Activated CD4-positive, alpha-beta memory T cell treated with anti-CD3 and anti-CD28 coated beads, Interleukin-2, amount 10 ng/mL, durations not matched to agents 7 days and 5 days (primary cell): ENCODE results near the gene RARS1. TPM values are rescaled to one million over a fixed set of nuclear protein-coding genes. Genes with fewer than 3 reads are reported as not detected.
A peak's percentile ranks its signal among the peaks of the same experiment; 100 is the strongest.
"Not testable (repeated sequence)": the region's sequence is repeated elsewhere in the genome, so short reads cannot be mapped to it uniquely, and the experiment has no call there.

ENCODE experiments used
- CTCF ChIA-PET: fragments of 350-600 bp; sonication (Branson Sonifier 250); formaldehyde crosslinking; loops from one replicate; lab custom pipeline; 2021; ENCODE audit warnings: antibody characterized with exemption, inconsistent platforms; lab: Charles Lee
- POLR2A ChIA-PET: fragments of 350-600 bp; sonication (Branson Sonifier 250); formaldehyde crosslinking; loops from one replicate; lab custom pipeline; 2021; ENCODE audit warnings: antibody characterized with exemption; lab: Charles Lee
- DNase-seq: peaks from one replicate; pipeline ENCODE4 v3.0.0-alpha.2; 2020
- H3K27ac Mint-ChIP-seq: one replicate; pipeline ENCODE4 v1.8.0; 2021; ENCODE audit warnings: mild to moderate bottlenecking, mixed read lengths
- H3K27me3 Mint-ChIP-seq: one replicate; pipeline ENCODE4 v1.8.0; 2021; ENCODE audit warnings: mixed read lengths
- H3K36me3 Mint-ChIP-seq: one replicate; pipeline ENCODE4 v1.8.0; 2021; ENCODE audit warnings: low read depth, mixed read lengths
- H3K4me1 Mint-ChIP-seq: one replicate; pipeline ENCODE4 v1.8.0; 2021; ENCODE audit warnings: mixed read lengths
- H3K4me3 Mint-ChIP-seq: one replicate; pipeline ENCODE4 v1.8.0; 2021; ENCODE audit warnings: mild to moderate bottlenecking, mixed read lengths
- H3K9me3 Mint-ChIP-seq: one replicate; pipeline ENCODE4 v1.8.0; 2021; ENCODE audit warnings: mixed read lengths
- total RNA-seq, 2 experiments: library from RNA; stranded (reverse); gene quantifications; one replicate each; pipeline ENCODE4 v1.2.3, GENCODE V29; 2021

RARS1 gene
- total RNA-seq, 2 experiments from 2014 or later = 62.0 to 65.8 TPM

DNA sequence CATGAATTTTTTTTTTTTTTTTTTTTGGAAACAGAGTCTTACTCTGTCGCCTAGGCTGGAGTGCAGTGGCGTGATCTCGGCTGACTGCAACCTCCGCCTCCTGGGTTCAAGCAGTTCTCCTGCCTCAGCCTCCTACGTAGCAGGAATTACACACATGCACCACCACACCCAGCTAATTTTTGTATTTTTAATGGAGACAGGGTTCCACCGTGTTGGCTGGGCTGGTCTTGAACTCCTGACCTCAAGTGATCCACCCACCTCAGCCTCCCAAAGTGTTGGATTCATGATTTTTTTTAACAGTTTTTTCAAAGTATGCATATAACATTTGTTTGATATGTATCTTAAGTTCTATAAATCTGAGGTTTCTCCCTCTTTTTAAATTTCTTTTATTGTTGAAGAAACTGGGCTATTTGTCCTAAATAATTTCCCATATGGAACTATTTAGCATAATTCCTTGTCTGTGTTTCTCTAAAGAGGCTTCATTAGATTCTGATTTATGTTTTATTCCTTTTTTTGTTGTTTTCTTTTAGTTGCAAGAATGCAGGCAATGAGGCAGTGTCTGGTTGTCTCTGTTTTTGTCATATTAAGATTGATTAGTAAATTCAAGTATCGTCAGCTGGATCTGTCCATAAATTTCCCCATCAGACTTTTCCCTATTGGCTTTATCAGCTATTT lies 16.4 kb downstream of the RARS1 start:
- POLR2A ChIA-PET = no interaction called here
- Mint-ChIP-seq H3K4me3 (no peak overlapping the region), H3K4me1 (no peaks in the 10 kb centered on the region), H3K27ac (no peak overlapping the region), H3K9me3 (no peaks in the 10 kb centered on the region), H3K27me3 (no peaks in the 10 kb centered on the region), H3K36me3 (peaks cover 44% of the 10 kb centered on the region)
- DNase-seq = no peak
- CTCF ChIA-PET = no interaction called here

DNA sequence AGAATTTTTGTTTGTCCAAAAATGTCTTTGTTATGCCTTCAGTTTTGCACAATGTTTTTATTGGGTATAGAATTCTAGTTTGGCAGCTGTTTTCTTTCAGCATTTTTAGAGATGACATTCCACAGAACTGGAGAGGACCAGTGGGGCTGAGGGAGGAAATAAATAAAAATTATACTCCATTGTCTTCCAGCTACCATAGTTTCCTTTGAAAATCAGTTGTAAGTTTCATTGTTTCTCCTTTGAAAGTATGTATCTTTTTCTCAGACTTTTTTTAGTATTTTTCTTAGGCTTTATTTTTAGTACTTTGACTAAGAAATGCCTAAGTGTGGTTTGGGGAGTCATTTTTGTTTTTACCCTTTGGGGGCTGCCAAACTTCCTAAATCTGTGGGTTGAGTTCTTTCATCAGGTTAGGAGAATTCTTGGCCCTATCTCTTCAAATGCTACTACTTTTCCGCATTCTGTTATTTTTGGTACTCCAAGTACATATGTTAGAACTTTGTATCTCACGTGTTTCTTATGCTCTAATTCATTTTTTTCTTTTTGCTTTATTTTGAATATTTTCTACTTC lies 27.7 kb downstream of the RARS1 start:
- Mint-ChIP-seq H3K4me3 (no peak overlapping the region), H3K36me3 (peaks cover 83% of the 10 kb centered on the region), H3K27ac (no peak overlapping the region), H3K9me3 (peaks cover 17% of the 10 kb centered on the region), H3K4me1 (no peaks in the 10 kb centered on the region), H3K27me3 (no peaks in the 10 kb centered on the region)
- no peak for DNase-seq
- POLR2A ChIA-PET = no interaction called here
- CTCF ChIA-PET = no interaction called here

DNA sequence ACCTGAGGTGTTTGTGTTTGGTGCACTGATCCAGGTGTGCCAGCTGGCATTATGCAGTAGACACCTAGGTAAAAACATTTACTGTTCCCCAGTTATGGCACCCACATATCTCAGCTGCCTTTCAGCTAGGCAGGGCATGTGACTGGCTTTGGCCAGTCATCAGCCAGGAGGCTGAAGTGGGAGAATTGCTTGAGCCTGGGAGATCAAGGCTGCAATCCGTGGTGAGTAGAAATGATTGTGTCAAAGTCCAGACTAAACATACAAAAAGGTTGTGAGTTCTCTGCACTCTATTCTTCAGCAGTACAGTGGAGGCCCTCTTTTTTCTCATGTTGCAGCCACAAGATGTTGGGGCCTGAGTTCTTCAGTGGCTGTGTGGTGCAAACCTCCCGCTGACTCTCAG lies 39.6 kb downstream of the RARS1 start:
- H3K36me3 Mint-ChIP-seq = peaks cover 3% of the 10 kb centered on the region
- DNase-seq = no peak
- no peak overlapping the region for H3K27ac Mint-ChIP-seq
- ChIA-PET POLR2A (no interaction called here), CTCF (no interaction called here)
- H3K4me1 Mint-ChIP-seq = peaks cover 9% of the 10 kb centered on the region
- H3K27me3 Mint-ChIP-seq = peaks cover 26% of the 10 kb centered on the region
- no peak overlapping the region for H3K4me3 Mint-ChIP-seq
- no peaks in the 10 kb centered on the region for H3K9me3 Mint-ChIP-seq

DNA sequence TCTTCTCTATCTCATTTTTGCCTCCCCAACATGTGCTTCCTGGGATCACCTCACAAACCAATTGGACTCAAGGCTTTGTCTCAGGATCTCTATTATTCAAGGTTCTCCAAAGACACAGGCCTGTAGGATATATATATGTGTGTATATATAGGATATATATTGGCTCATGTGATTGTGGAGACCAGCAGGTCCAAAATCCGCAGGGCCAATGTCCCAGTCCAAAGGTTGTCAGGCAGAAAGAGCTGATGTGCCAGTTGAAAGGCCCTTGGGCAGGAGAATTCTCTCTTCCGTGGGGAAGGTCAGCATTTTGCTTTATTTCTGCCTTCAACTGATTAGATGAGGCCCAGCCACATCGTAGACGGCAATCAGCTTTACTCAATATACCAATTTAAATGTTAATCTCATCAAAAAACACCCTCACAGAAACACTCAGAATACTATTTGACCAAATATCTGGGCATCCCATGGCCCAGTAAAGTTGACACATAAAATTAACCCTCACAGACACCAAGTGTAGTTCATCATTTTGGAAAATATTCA lies 41.6 kb downstream of the RARS1 start:
- ChIA-PET CTCF (no interaction called here), POLR2A (no interaction called here)
- Mint-ChIP-seq H3K4me1 (peaks cover 9% of the 10 kb centered on the region), H3K27me3 (peaks cover 33% of the 10 kb centered on the region), H3K36me3 (peaks cover 3% of the 10 kb centered on the region), H3K27ac (no peak overlapping the region), H3K9me3 (no peaks in the 10 kb centered on the region), H3K4me3 (no peak overlapping the region)
- DNase-seq = no peak

DNA sequence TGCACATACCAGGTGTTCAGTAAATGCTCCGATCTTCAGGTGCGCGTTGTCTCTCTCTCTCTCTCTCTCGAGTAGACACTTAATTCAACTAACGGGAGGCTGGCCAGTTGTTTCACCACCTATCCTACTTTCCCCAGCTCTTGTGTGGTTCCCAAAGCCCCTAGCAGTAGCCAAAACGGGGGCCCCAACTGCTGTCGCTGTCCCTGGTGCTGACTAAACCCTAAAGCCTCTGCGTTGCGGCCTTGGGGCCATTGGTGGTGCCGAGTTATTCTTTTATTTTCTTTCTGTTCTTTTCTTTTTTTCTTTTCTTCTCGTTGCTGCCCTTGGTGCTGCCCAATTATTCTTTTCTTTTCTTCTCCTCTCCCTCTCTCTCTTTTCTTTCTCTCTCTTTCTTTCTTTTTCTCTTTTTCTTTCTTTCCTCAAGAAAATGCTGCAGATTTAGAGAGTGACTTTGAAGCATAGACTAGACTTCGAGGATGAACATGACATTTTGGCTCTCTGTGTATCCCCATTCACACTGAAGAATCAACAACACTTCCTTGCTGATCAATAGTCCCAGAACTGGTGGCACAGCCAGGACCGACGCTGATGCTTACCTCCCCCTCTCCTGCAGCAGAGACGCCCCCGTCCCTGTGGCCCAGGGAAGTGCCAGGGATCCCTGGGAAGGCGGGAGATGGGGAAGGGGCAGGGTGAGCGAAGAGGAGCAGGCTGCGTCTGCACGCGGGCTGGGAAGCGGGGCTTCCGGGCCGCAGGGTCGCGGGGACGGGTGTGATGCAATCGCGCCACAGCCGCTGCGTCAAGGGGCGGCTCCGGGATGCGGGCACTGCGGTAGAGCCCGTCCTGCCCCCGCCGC lies 42.5 kb downstream of the RARS1 start, which contains the start of gene FBLL1:
Gene FBLL1 (plus strand): TSS at position 785 of the 853 bp plus-strand sequence. CDS start 200 bp downstream, outside the sequence.
- POLR2A ChIA-PET = no interaction called here
- peaks cover 9% of the 10 kb centered on the region for H3K4me1 Mint-ChIP-seq
- peaks cover 3% of the 10 kb centered on the region for H3K36me3 Mint-ChIP-seq
- peak; percentile 31 for DNase-seq
- peaks cover 36% of the 10 kb centered on the region for H3K27me3 Mint-ChIP-seq
- CTCF ChIA-PET = no interaction called here
- peak within 1 kb of the TSS; percentile 50 for H3K4me3 Mint-ChIP-seq
- no peaks in the 10 kb centered on the region for H3K9me3 Mint-ChIP-seq
- H3K27ac Mint-ChIP-seq = no peak within 1 kb of the TSS

DNA sequence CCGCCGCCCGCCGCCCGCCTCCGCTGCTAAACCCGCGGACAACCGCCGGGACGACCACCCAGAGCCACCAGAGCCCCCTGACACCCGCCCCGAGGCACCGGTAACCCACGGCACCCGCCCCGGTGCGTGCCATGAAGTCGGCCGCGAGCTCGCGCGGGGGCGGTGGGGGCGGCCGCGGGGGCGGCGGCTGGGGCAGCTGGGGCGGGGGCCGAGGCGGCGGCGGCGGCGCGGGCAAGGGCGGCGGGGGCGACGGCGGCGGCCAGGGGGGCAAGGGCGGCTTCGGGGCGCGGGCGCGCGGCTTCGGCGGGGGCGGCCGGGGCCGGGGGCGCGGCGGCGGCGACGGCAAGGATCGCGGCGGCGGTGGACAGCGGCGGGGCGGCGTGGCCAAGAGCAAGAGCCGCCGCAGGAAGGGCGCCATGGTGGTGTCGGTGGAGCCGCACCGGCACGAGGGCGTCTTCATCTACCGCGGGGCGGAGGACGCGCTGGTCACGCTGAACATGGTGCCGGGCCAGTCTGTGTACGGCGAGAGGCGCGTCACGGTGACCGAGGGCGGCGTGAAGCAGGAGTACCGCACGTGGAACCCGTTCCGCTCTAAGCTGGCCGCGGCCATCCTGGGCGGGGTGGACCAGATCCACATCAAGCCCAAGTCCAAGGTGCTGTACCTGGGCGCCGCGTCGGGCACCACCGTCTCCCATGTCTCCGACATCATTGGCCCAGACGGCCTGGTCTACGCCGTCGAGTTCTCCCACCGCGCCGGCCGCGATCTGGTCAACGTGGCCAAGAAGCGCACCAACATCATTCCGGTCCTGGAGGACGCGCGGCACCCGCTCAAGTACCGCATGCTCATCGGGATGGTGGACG lies 43.3 kb downstream of the RARS1 start:
- ChIA-PET CTCF (no interaction called here), POLR2A (no interaction called here)
- Mint-ChIP-seq H3K27me3 (peaks cover 36% of the 10 kb centered on the region), H3K4me3 (peak overlapping the region; percentile 24), H3K27ac (no peak overlapping the region), H3K36me3 (peaks cover 3% of the 10 kb centered on the region), H3K9me3 (no peaks in the 10 kb centered on the region), H3K4me1 (peaks cover 9% of the 10 kb centered on the region)
- no peak for DNase-seq

DNA sequence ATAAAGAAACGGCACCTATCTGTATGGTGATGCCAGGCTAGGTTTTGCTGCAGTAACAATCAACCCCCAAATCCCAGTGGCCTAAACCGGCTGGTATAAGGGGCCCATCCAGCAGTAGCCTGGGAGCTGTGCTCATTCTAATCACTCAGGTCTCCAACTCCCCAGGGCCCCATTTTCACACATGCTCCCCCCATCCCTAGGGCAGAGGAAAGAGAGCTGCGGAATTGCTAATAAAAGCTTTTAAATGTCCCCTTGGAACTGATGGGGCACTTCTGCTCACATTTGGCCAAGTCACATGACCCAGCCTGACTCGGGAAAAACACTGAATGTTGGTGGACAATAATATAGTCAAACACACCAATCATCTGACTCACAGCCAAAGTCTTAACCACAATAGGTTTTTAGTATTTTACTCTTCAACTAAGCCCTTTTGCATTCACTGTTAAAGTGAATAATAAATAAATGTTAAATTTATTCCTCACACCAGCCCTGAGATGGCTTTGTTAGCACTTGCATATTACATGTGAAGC lies 44.4 kb downstream of the RARS1 start:
- CTCF ChIA-PET = no interaction called here
- peak overlapping the region; percentile 24 for H3K4me3 Mint-ChIP-seq
- peaks cover 3% of the 10 kb centered on the region for H3K36me3 Mint-ChIP-seq
- no peak overlapping the region for H3K27ac Mint-ChIP-seq
- H3K4me1 Mint-ChIP-seq = peaks cover 9% of the 10 kb centered on the region
- POLR2A ChIA-PET = no interaction called here
- DNase-seq = no peak
- H3K27me3 Mint-ChIP-seq = peaks cover 36% of the 10 kb centered on the region
- no peaks in the 10 kb centered on the region for H3K9me3 Mint-ChIP-seq

DNA sequence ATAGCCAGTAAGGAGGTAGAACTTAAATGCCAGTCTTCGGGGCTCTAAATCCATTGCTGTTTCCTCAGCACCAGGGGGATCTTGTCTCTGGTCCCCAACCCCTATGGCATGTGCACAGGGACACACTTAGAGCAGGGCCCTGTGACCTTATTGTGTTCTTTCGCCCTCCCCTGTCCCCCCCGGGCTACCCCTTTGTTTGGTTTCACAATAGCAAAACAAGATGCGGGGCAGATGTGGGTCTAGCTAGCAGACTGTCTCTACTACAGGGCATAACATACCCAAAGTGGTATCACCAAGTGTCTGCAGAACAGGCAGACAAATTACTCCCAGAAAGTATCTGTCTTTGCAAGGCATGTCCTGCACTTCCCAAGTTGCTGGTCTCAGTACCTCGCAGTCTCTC lies 44.9 kb downstream of the RARS1 start:
- Mint-ChIP-seq H3K4me1 (peaks cover 9% of the 10 kb centered on the region), H3K9me3 (no peaks in the 10 kb centered on the region), H3K4me3 (no peak overlapping the region), H3K36me3 (peaks cover 3% of the 10 kb centered on the region), H3K27ac (no peak overlapping the region), H3K27me3 (peaks cover 36% of the 10 kb centered on the region)
- ChIA-PET CTCF (no interaction called here), POLR2A (no interaction called here)
- DNase-seq = no peak

DNA sequence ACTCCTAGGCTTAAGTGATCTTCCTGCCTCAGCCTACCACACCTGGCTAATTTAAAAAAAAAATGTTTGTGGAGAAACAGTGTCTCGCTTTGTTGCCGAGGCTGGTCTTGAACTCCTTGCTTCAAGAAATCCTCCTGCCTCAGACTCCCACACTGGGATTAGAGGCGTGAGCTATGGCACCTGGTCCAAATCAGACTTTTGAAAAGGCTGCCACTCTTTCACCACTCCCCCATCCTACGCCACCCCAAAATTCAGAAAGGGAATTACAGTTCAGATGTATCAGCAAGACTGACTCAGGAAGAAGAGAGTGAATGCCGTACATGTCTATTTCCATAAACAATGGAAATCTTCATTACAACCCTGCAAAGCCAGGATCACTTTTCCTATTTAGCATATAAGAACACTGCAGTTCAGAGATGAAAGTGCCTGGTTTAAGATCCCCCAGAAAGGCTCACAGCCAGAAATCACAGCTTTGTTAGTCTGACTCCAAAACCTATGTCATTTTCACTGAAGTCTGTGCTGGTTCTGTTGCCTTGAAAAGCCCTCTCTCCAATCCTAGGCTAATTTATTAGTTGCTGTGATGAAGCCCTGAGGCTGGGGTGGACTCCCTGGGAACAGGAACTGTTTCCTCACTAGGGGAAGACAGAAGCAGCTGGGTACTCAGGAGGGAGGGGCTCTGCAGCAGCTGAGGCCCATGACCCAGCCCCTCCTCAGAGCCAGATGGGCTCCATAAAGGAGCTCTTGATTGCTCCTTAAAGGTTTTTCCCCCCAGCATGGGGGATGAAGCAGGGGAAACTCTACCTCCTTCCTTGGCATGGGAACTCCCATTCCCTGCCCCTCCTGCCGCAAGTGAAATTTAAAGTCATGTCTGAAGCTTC lies 46.0 kb downstream of the RARS1 start:
- H3K36me3 Mint-ChIP-seq = peaks cover 3% of the 10 kb centered on the region
- no peaks in the 10 kb centered on the region for H3K9me3 Mint-ChIP-seq
- H3K27ac Mint-ChIP-seq = no peak overlapping the region
- CTCF ChIA-PET = no interaction called here
- H3K27me3 Mint-ChIP-seq = peaks cover 36% of the 10 kb centered on the region
- POLR2A ChIA-PET = no interaction called here
- peaks cover 9% of the 10 kb centered on the region for H3K4me1 Mint-ChIP-seq
- H3K4me3 Mint-ChIP-seq = no peak overlapping the region
- no peak for DNase-seq

DNA sequence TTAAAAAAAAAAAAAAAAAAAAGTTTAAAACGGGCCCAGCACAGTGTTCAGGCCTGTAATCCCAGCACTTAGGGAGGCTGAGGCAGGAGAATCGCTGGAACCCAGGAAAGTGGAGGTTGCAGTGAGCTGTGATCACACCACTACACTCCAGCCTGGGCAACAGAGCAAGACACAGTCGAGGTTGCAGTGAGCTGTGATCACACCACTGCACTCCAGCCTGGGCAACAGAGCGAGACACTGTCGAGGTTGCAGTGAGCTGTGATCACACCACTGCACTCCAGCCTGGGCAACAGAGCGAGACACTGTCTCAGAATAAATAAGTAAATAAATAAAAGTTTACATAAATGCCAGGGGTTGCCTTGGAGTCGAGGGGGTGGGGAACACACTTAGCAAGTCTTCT lies 48.1 kb downstream of the RARS1 start:
- H3K9me3 Mint-ChIP-seq, CTCF ChIA-PET, POLR2A ChIA-PET, H3K36me3 Mint-ChIP-seq, H3K4me3 Mint-ChIP-seq, DNase-seq, H3K27ac Mint-ChIP-seq, H3K4me1 Mint-ChIP-seq: not testable (repeated sequence)
- H3K27me3 Mint-ChIP-seq = peaks cover 27% of the 10 kb centered on the region

DNA sequence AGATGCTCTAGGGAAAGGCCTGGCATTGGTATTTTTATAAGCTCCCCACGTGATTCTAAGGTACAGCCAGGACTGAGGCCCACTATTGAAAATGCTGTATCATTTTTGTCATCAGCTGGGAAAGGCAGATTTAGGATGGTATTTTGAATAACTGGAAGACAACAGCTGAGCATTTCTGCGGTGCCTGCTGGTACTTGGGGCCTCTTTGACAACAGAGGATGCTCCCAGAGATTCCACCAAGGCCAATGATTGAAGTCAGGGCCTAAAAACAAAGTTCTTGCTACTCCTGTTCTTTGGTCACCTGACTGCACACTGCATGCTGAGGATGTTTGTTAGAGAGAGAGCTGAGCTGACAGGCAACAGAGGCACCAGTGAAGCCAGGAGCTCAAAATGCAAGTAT lies 50.9 kb downstream of the RARS1 start:
- DNase-seq = no peak
- no peaks in the 10 kb centered on the region for H3K9me3 Mint-ChIP-seq
- H3K4me3 Mint-ChIP-seq = no peak overlapping the region
- ChIA-PET POLR2A (no interaction called here), CTCF (no interaction called here)
- H3K27ac Mint-ChIP-seq = no peak overlapping the region
- peaks cover 7% of the 10 kb centered on the region for H3K27me3 Mint-ChIP-seq
- H3K4me1 Mint-ChIP-seq = no peaks in the 10 kb centered on the region
- no peaks in the 10 kb centered on the region for H3K36me3 Mint-ChIP-seq

DNA sequence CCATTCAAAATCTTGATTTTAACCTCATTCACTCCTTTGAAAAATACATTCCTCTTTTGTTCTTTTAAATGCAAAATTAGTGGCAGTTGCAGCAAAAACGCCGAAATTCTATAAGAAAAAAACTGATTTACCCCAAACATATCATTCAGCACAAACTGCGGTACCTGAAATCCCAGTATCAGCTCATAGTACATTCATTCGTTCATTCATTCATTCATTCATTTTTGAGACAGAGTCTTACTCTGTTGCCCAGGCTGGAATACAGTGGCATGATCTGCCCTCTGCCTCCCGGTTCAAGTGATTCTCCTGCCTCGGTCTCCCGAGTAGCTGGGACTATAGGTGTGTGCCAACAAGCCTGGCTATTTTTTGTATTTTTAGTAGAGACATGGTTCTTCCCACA lies 63.3 kb downstream of the RARS1 start:
- DNase-seq = no peak
- Mint-ChIP-seq H3K27ac (no peak overlapping the region), H3K4me1 (no peaks in the 10 kb centered on the region), H3K9me3 (no peaks in the 10 kb centered on the region), H3K36me3 (peaks cover 49% of the 10 kb centered on the region), H3K4me3 (no peak overlapping the region), H3K27me3 (no peaks in the 10 kb centered on the region)
- ChIA-PET POLR2A (no interaction called here), CTCF (no interaction called here)
